ENCODE results near the gene COPRS. TPM values are rescaled to one million over a fixed set of nuclear protein-coding genes. Genes with fewer than 3 reads are reported as not detected.

Gene COPRS
- total and polyA plus RNA-seq, 2 of the 4 experiments (the other 2 are of a cell fraction) = 95.3 to 123 TPM

GRCh38 chr17:31888124-31888523 lies 29.1 kb upstream of the COPRS start:
- Histone ChIP-seq H3K79me1 (ENCODE audit: low read depth in 1 of 2, low read length in 2 of 2) (peaks cover 0 to 8% of the 10 kb centered on the region in 2 experiments; a peak in 1 of 4 replicates), H3K9me1 (ENCODE audit: insufficient read depth, low read length) (peaks cover 2% of the 10 kb centered on the region; the same call in 1 of the 2 replicates), H3K14ac (replicated peaks; ENCODE audit: low read depth, low read length) (no peak overlapping the region), H3K9ac (ENCODE audit: low read depth, low read length) (no peak overlapping the region), H3K4me2 (ENCODE audit: low read depth, low read length) (no peak overlapping the region), H3K23ac (ENCODE audit: low read depth, low read length) (no peak overlapping the region), H2AK5ac (ENCODE audit: low read depth, low read length) (no peak overlapping the region), H3K9me3 (ENCODE audit: control insufficient read depth, insufficient read depth, low read length) (no peaks in the 10 kb centered on the region), H3K4ac (ENCODE audit: low read depth, low read length) (no peak overlapping the region), H3K56ac (ENCODE audit: extremely low read depth, insufficient read depth, low read length) (no peak overlapping the region), H4K5ac (ENCODE audit: low read depth, low read length) (no peak overlapping the region), H2AK9ac (replicated peaks; ENCODE audit: low read depth, low read length, poor library complexity) (no peak overlapping the region), H2BK5ac (ENCODE audit: low read depth, low read length, poor library complexity, severe bottlenecking) (no peak overlapping the region), H2AFZ (replicated peaks; ENCODE audit: low read length, poor library complexity) (no peak overlapping the region), H2BK120ac (ENCODE audit: low read depth, low read length) (no peak overlapping the region), H2BK15ac (ENCODE audit: low read depth, low read length) (no peak overlapping the region), H2BK20ac (ENCODE audit: low read depth, low read length) (no peak overlapping the region), H4K8ac (ENCODE audit: low read depth in 2 of 2, low read length in 2 of 2) (no peak overlapping the region), H3K36me3 (ENCODE audit: control insufficient read depth, insufficient read depth, low read length) (peaks cover 47% of the 10 kb centered on the region), H3K4me1 (ENCODE audit: control insufficient read depth, insufficient read depth, low read length) (no peaks in the 10 kb centered on the region), H4K20me1 (ENCODE audit: insufficient read depth, low read length) (no peaks in the 10 kb centered on the region), H3K4me3 (ENCODE audit: insufficient read depth, low read depth, low read length) (no peak overlapping the region), H3K27ac (ENCODE audit: insufficient read depth, low read length) (no peak overlapping the region), H3K18ac (ENCODE audit: low read depth, low read length) (no peak overlapping the region), H4K91ac (ENCODE audit: insufficient read depth, low read depth, low read length) (no peak overlapping the region), H3K27me3 (ENCODE audit: control insufficient read depth, insufficient read depth, low read length) (no peaks in the 10 kb centered on the region)
- dilution Hi-C loops (cut with HindIII; ENCODE audit: low sequenced_read_pairs, unreplicated experiment) = no loop called here
- POLR2A ChIA-PET (ENCODE audit: unreplicated experiment) = no interaction called here
- ATAC-seq (ENCODE audit: low read depth) (no peak), DNase-seq (no peak)
- no TSS peak for BruUV-seq (replicated peaks)
- CTCF ChIA-PET = no interaction called here
- intact Hi-C loops (cut with micrococcal nuclease) = no loop called here
- 100% methylated on average over 1 of the region's 4 CpGs; no CpG with 5 or more reads in 1 of the 2 experiments for WGBS, 2 experiments (ENCODE audit: extremely low coverage in 2 of 2, insufficient read length in 1 of 2)
- in situ Hi-C loops (cut with MboI; ENCODE audit: low sequenced_read_pairs) = no loop called here
- TF ChIP-seq MXI1 (IDR thresholded peaks at IDR 0.05; ENCODE audit: borderline replicate concordance, low read depth, low read length) (no peak), BHLHE40 (IDR thresholded peaks at IDR 0.05; ENCODE audit: low read depth, low read length) (no peak), CHD1 (IDR thresholded peaks at IDR 0.05; ENCODE audit: low read depth, low read length) (no peak), RFX5 (IDR thresholded peaks at IDR 0.05; ENCODE audit: low read depth, low read length) (no peak), CTCF (conservative IDR thresholded peaks at IDR 0.05; ENCODE audit: low read depth, low read length) (no peak), RCOR1 (IDR thresholded peaks at IDR 0.05; ENCODE audit: insufficient replicate concordance, low read length) (no peak), RAD21 (IDR thresholded peaks at IDR 0.05; ENCODE audit: low read length) (no peak), SMC3 (IDR thresholded peaks at IDR 0.05; ENCODE audit: low read depth, low read length) (no peak), ELK1 (IDR thresholded peaks at IDR 0.05; ENCODE audit: borderline replicate concordance, low read depth, low read length) (no peak), POLR2A (IDR thresholded peaks at IDR 0.05; ENCODE audit: low read depth, low read length) (no peak), MAFK (IDR thresholded peaks at IDR 0.05; ENCODE audit: low read depth, low read length) (no peak), MAZ (IDR thresholded peaks at IDR 0.05; ENCODE audit: borderline replicate concordance, low read depth, low read length) (no peak), NFE2L2 (IDR thresholded peaks at IDR 0.05; ENCODE audit: low read depth, low read length) (no peak), USF2 (IDR thresholded peaks at IDR 0.05; ENCODE audit: low read depth, low read length) (no peak), CEBPB (IDR thresholded peaks at IDR 0.05; ENCODE audit: low read depth, low read length) (no peak), FOS (IDR thresholded peaks at IDR 0.05; ENCODE audit: low read depth, low read length) (no peak)
